H9 (cell line): ENCODE measurements around the gene ACVR1C. TPM values are rescaled to one million over a fixed set of nuclear protein-coding genes. Genes with fewer than 3 reads are reported as not detected.

ENCODE experiments used
- DNase-seq: peaks from one replicate; pipeline ENCODE4 v3.0.0-alpha.2; 2017
- H2AFZ ChIP-seq: one replicate; pipeline ENCODE4 v1.6.1; 2013; ENCODE audit warnings: mild to moderate bottlenecking, low read length, control low read depth, moderate library complexity
- H2AK5ac ChIP-seq: 2 replicates; pipeline ENCODE4 v1.6.1; 2013; ENCODE audit warnings: low read length, control low read depth, mixed read lengths; ENCODE audit not compliant: insufficient read length
- H2BK120ac ChIP-seq: one replicate; pipeline ENCODE4 v1.6.1; 2013; ENCODE audit warnings: low read depth, mild to moderate bottlenecking, low read length, control low read depth, inconsistent platforms; ENCODE audit not compliant: poor library complexity, severe bottlenecking
- H2BK12ac ChIP-seq: 2 replicates; pipeline ENCODE4 v1.6.1; 2013; ENCODE audit warnings: low read length, control low read depth, mixed read lengths, low read depth; ENCODE audit not compliant: insufficient read length
- H2BK15ac ChIP-seq: 2 replicates; pipeline ENCODE4 v1.6.1; 2013; ENCODE audit warnings: low read depth, low read length, control low read depth
- H2BK20ac ChIP-seq: one replicate; pipeline ENCODE4 v1.6.1; 2013; ENCODE audit warnings: low read depth, mild to moderate bottlenecking, low read length, control low read depth, inconsistent platforms; ENCODE audit not compliant: poor library complexity, severe bottlenecking
- H2BK5ac ChIP-seq: 2 replicates; pipeline ENCODE4 v1.6.1; 2013; ENCODE audit warnings: low read length, control low read depth, mixed read lengths; ENCODE audit not compliant: insufficient read length
- H3K14ac ChIP-seq: 2 replicates; pipeline ENCODE4 v1.6.1; 2013; ENCODE audit warnings: low read length, control low read depth; ENCODE audit not compliant: insufficient read depth
- H3K18ac ChIP-seq: 2 replicates; pipeline ENCODE4 v1.6.1; 2013; ENCODE audit warnings: low read depth, mild to moderate bottlenecking, mixed read lengths, low read length, control low read depth; ENCODE audit not compliant: insufficient read length
- H3K23ac ChIP-seq: 2 replicates; pipeline ENCODE4 v1.6.1; 2013; ENCODE audit warnings: low read length, control low read depth, mixed read lengths, low read depth; ENCODE audit not compliant: insufficient read length
- H3K23me2 ChIP-seq: 2 replicates; pipeline ENCODE4 v1.6.1; 2013; ENCODE audit warnings: low read depth, mild to moderate bottlenecking, mixed read lengths, low read length, control low read depth; ENCODE audit not compliant: insufficient read length, poor library complexity, severe bottlenecking
- H3K27ac ChIP-seq: 2 replicates; pipeline ENCODE4 v1.5.1; 2013; ENCODE audit warnings: low read length, control low read depth, mixed read lengths, low read depth; ENCODE audit not compliant: insufficient read length
- H3K27me3 ChIP-seq: 2 replicates; pipeline ENCODE4 v1.6.1; 2013; ENCODE audit warnings: low read length, control low read depth, inconsistent platforms; ENCODE audit not compliant: insufficient read depth
- H3K4ac ChIP-seq: 2 replicates; pipeline ENCODE4 v1.6.1; 2013; ENCODE audit warnings: low read depth, mild to moderate bottlenecking, control low read depth, inconsistent platforms, low read length, moderate library complexity
- H3K4me1 ChIP-seq: 2 replicates; pipeline ENCODE4 v1.6.1; 2013; ENCODE audit warnings: low read length, control low read depth, inconsistent platforms; ENCODE audit not compliant: insufficient read depth
- H3K4me2 ChIP-seq: 2 replicates; pipeline ENCODE4 v1.6.1; 2013; ENCODE audit warnings: low read length, control low read depth, mixed read lengths; ENCODE audit not compliant: insufficient read length, insufficient read depth
- H3K56ac ChIP-seq: 2 replicates; pipeline ENCODE4 v1.6.1; 2013; ENCODE audit warnings: low read depth, mild to moderate bottlenecking, mixed read lengths, low read length, control low read depth; ENCODE audit not compliant: insufficient read length
- H3K79me1 ChIP-seq: 2 replicates; pipeline ENCODE4 v1.6.1; 2013; ENCODE audit warnings: low read depth, mild to moderate bottlenecking, moderate library complexity, low read length, control low read depth, inconsistent platforms; ENCODE audit not compliant: insufficient read depth, poor library complexity, severe bottlenecking
- H3K79me2 ChIP-seq: 2 replicates; pipeline ENCODE4 v1.6.1; 2013; ENCODE audit warnings: low read length, control low read depth, inconsistent platforms; ENCODE audit not compliant: insufficient read depth
- H3K9ac ChIP-seq: 2 replicates; pipeline ENCODE4 v1.6.1; 2013; ENCODE audit warnings: low read length, control low read depth, mixed read lengths; ENCODE audit not compliant: insufficient read length; ENCODE audit errors: extremely low read depth
- H3K9me3 ChIP-seq: one replicate; pipeline ENCODE4 v1.6.1; 2013; ENCODE audit warnings: low read depth, low read length, inconsistent platforms; ENCODE audit not compliant: control insufficient read depth
- H3T11ph ChIP-seq: one replicate; pipeline ENCODE4 v1.6.1; 2013; ENCODE audit warnings: mild to moderate bottlenecking, low read length, control low read depth, inconsistent platforms
- H4K20me1 ChIP-seq: one replicate; pipeline ENCODE4 v1.6.1; 2013; ENCODE audit not compliant: control insufficient read depth, insufficient read length, insufficient read depth
- H4K5ac ChIP-seq: 2 replicates; pipeline ENCODE4 v1.6.1; 2013; ENCODE audit warnings: low read depth, mild to moderate bottlenecking, mixed read lengths, low read length, control low read depth; ENCODE audit not compliant: insufficient read length
- H4K8ac ChIP-seq: replicated peaks from 2 replicates; pipeline ENCODE4 v1.6.1; 2013; ENCODE audit warnings: low read length, control low read depth, mixed read lengths, low read depth; ENCODE audit not compliant: insufficient read length
- H4K91ac ChIP-seq: 2 replicates; pipeline ENCODE4 v1.6.1; 2013; ENCODE audit warnings: low read depth, mild to moderate bottlenecking, moderate library complexity, mixed read lengths, low read length, control low read depth; ENCODE audit not compliant: insufficient read length
- H3K27ac Mint-ChIP-seq, 3 experiments: 2 replicates in 2 of 3; 3 replicates in 1 of 3; pipeline ENCODE4 v1.8.0; 2020 to 2021; ENCODE audit warnings: mixed read lengths in 3 of 3, mild to moderate bottlenecking in 1 of 3, moderate library complexity in 1 of 3
- H3K27me3 Mint-ChIP-seq: 2 replicates; pipeline ENCODE4 v1.8.0; 2021; ENCODE audit warnings: low read depth, mild to moderate bottlenecking, moderate library complexity, mixed read lengths
- H3K36me3 Mint-ChIP-seq, 3 experiments: 2 replicates in 2 of 3; 3 replicates in 1 of 3; pipeline ENCODE4 v1.8.0; 2020 to 2021; ENCODE audit warnings: low read depth in 3 of 3, mixed read lengths in 3 of 3; ENCODE audit not compliant: insufficient read depth in 1 of 3
- H3K4me1 Mint-ChIP-seq, 2 experiments: 2 replicates each; pipeline ENCODE4 v1.8.0; 2020; ENCODE audit warnings: mixed read lengths in 2 of 2
- H3K4me3 Mint-ChIP-seq, 2 experiments: 2 replicates in 1 of 2; 3 replicates in 1 of 2; pipeline ENCODE4 v1.8.0; 2020 to 2021; ENCODE audit warnings: mild to moderate bottlenecking in 2 of 2, mixed read lengths in 2 of 2, moderate library complexity in 1 of 2
- H3K9me3 Mint-ChIP-seq, 2 experiments: 2 replicates in 1 of 2; 3 replicates in 1 of 2; pipeline ENCODE4 v1.8.0; 2020; ENCODE audit warnings: mild to moderate bottlenecking in 2 of 2, mixed read lengths in 2 of 2, moderate library complexity in 1 of 2
- total RNA-seq: library from RNA; stranded (reverse); gene quantifications from 2 replicates; pipeline ENCODE4 v1.2.1, GENCODE V29; 2021
- TF ChIP-seq, protein P1 (sequence below): fragments of 200-600 bp; sonication (generic); conservative IDR thresholded peaks from 3 replicates; pipeline ENCODE4 v1.8.0; 2021; ENCODE audit warnings: antibody characterized with exemption, mild to moderate bottlenecking

ACVR1C gene
- total RNA-seq, 1 experiment from 2014 or later, result 0.81 TPM

DNA sequence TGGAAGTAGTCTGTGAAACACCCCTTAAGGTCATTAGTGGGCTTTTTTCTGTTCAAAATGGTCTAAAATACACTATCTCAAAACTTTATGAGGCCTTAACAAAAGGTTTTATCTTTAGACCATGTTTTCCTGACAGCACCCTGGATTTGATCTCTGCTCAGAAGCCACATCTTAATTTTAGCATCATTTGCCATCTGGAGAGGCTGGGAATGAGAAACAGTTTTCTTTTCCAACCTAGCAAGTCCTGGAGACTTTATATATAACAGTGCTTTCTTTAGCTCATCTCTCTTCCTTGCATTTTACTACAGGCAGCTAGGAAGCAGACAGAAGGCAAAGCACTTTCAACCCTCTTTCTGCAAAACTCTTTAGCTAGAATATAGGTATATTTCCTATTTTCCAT, 122.1 kb downstream of the ACVR1C start:
- Mint-ChIP-seq H3K9me3 (peaks cover 0 to 9% of the 10 kb centered on the region in 2 experiments; a peak in 3 of 5 replicates), H3K27me3 (peaks cover 1% of the 10 kb centered on the region; the same call in 1 of the 2 replicates), H3K4me1 (peaks cover 7% of the 10 kb centered on the region in 2 experiments; a peak in 3 of 4 replicates), H3K27ac (no peak overlapping the region), H3K4me3 (no peak overlapping the region), H3K36me3 (peaks cover 0 to 12% (median 0%) of the 10 kb centered on the region in 3 experiments; a peak in 2 of 7 replicates)
- H2BK15ac ChIP-seq, result no peak overlapping the region
- no peak overlapping the region for H4K8ac ChIP-seq
- H3T11ph ChIP-seq, result no peak overlapping the region
- H3K18ac ChIP-seq, result no peak overlapping the region
- no peaks in the 10 kb centered on the region for H3K79me1 ChIP-seq
- H3K23me2 ChIP-seq, result no peaks in the 10 kb centered on the region
- H3K14ac ChIP-seq, result no peak overlapping the region
- no peak overlapping the region for H4K91ac ChIP-seq
- H2BK5ac ChIP-seq, result no peak overlapping the region
- H2AK5ac ChIP-seq, result no peak overlapping the region
- no peaks in the 10 kb centered on the region for H3K27me3 ChIP-seq
- TF ChIP-seq, protein P1, sequence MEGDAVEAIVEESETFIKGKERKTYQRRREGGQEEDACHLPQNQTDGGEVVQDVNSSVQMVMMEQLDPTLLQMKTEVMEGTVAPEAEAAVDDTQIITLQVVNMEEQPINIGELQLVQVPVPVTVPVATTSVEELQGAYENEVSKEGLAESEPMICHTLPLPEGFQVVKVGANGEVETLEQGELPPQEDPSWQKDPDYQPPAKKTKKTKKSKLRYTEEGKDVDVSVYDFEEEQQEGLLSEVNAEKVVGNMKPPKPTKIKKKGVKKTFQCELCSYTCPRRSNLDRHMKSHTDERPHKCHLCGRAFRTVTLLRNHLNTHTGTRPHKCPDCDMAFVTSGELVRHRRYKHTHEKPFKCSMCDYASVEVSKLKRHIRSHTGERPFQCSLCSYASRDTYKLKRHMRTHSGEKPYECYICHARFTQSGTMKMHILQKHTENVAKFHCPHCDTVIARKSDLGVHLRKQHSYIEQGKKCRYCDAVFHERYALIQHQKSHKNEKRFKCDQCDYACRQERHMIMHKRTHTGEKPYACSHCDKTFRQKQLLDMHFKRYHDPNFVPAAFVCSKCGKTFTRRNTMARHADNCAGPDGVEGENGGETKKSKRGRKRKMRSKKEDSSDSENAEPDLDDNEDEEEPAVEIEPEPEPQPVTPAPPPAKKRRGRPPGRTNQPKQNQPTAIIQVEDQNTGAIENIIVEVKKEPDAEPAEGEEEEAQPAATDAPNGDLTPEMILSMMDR, result no peak
- no peak overlapping the region for H3K27ac ChIP-seq
- no peaks in the 10 kb centered on the region for H3K9me3 ChIP-seq
- no peak overlapping the region for H3K9ac ChIP-seq
- H2BK120ac ChIP-seq, result no peak overlapping the region
- no peaks in the 10 kb centered on the region for H3K79me2 ChIP-seq
- DNase-seq, result no peak
- H3K4ac ChIP-seq, result no peak overlapping the region
- no peak overlapping the region for H3K56ac ChIP-seq
- H3K23ac ChIP-seq, result no peak overlapping the region
- no peak overlapping the region for H2BK12ac ChIP-seq
- no peak overlapping the region for H2AFZ ChIP-seq
- no peaks in the 10 kb centered on the region for H4K20me1 ChIP-seq
- H3K4me2 ChIP-seq, result no peak overlapping the region
- H3K4me1 ChIP-seq, result no peaks in the 10 kb centered on the region
- H4K5ac ChIP-seq, result no peak overlapping the region
- H2BK20ac ChIP-seq, result no peak overlapping the region
